H1 (cell line): ENCODE measurements around the gene CLDN16. TPM values are rescaled to one million over a fixed set of nuclear protein-coding genes. Genes with fewer than 3 reads are reported as not detected.

Experiments
- CTCF ChIA-PET: fragments of 300-600 bp; sonication (Branson Sonifier 250); formaldehyde crosslinking; loops from one replicate; lab custom pipeline; 2021; ENCODE audit not compliant: partially characterized antibody; lab: Charles Lee
- POLR2A ChIA-PET: fragments of 300-600 bp; sonication (Branson Sonifier 250); formaldehyde crosslinking; loops from one replicate; lab custom pipeline; 2021; ENCODE audit warnings: inconsistent platforms; ENCODE audit not compliant: partially characterized antibody; lab: Charles Lee
- DNase-seq, 2 experiments: peaks; one replicate each; pipeline versions ENCODE4 v3.0.0 to v3.0.0-alpha.2; 2010 to 2022; ENCODE audit warnings: low spot score in 2 of 2, low read depth in 1 of 2, mixed read lengths in 1 of 2
- FAIRE-seq: peaks from 2 replicates; lab custom pipeline; 2011; peaks lifted over from hg19 to GRCh38; lab: Jason Lieb, UNC
- H2AFZ ChIP-seq: 2 replicates; pipeline ENCODE4 v1.8.1; 2012; ENCODE audit warnings: low read length, inconsistent platforms
- H2AK5ac ChIP-seq: 2 replicates; pipeline ENCODE4 v1.6.1; 2013; ENCODE audit warnings: low read depth, low read length
- H2BK120ac ChIP-seq: replicated peaks from 2 replicates; pipeline ENCODE3; 2013; ENCODE audit warnings: low read depth, low read length, inconsistent platforms
- H2BK12ac ChIP-seq: 2 replicates; pipeline ENCODE4 v1.6.1; 2013; ENCODE audit warnings: low read depth, low read length
- H2BK15ac ChIP-seq: 2 replicates; pipeline ENCODE4 v1.6.1; 2013; ENCODE audit warnings: low read length
- H2BK20ac ChIP-seq: 2 replicates; pipeline ENCODE4 v1.6.1; 2013; ENCODE audit warnings: low read length
- H2BK5ac ChIP-seq: 2 replicates; pipeline ENCODE4 v1.6.1; 2013; ENCODE audit warnings: low read depth, low read length
- H3K14ac ChIP-seq: 2 replicates; pipeline ENCODE4 v1.6.1; 2013; ENCODE audit warnings: inconsistent platforms; ENCODE audit not compliant: insufficient read length
- H3K18ac ChIP-seq: 2 replicates; pipeline ENCODE4 v1.6.1; 2013; ENCODE audit warnings: low read length; ENCODE audit errors: extremely low read depth
- H3K23ac ChIP-seq: 2 replicates; pipeline ENCODE4 v1.6.1; 2013; ENCODE audit warnings: inconsistent platforms; ENCODE audit not compliant: insufficient read length
- H3K23me2 ChIP-seq: 2 replicates; pipeline ENCODE4 v1.6.1; 2013; ENCODE audit warnings: low read depth, low read length
- H3K27ac ChIP-seq: 2 replicates; pipeline ENCODE4 v1.6.1; 2011; ENCODE audit warnings: low read depth, low read length, inconsistent platforms
- H3K27me3 ChIP-seq, 4 experiments: replicated peaks in 1 of 4; 1 replicate in 1 of 4; 2 replicates in 3 of 4; pipeline versions ENCODE4 v1.6.1 to v1.8.1; 2011 to 2013; ENCODE audit warnings: low read length in 3 of 4, mild to moderate bottlenecking in 3 of 4, inconsistent platforms in 2 of 4, mixed read lengths in 2 of 4, moderate library complexity in 1 of 4; ENCODE audit not compliant: control insufficient read depth in 3 of 4, insufficient read depth in 3 of 4; ENCODE audit errors: extremely low read depth in 1 of 4
- H3K36me3 ChIP-seq, 4 experiments: 2 replicates each; pipeline versions ENCODE4 v1.6.1 to v1.8.1; 2011 to 2013; ENCODE audit warnings: mild to moderate bottlenecking in 4 of 4, low read length in 3 of 4, moderate library complexity in 2 of 4, control low read depth in 1 of 4, inconsistent platforms in 1 of 4; ENCODE audit not compliant: insufficient read depth in 4 of 4, control insufficient read depth in 2 of 4
- H3K4ac ChIP-seq: replicated peaks from 2 replicates; pipeline ENCODE3; 2013; ENCODE audit warnings: low read length, low read depth, mixed read lengths, inconsistent platforms; ENCODE audit not compliant: insufficient read length
- H3K4me1 ChIP-seq, 4 experiments: replicated peaks in 1 of 4; 1 replicate in 1 of 4; 2 replicates in 3 of 4; pipeline versions ENCODE4 v1.6.1 to v1.8.1; 2011 to 2013; ENCODE audit warnings: low read length in 3 of 4, inconsistent platforms in 2 of 4, mixed read lengths in 1 of 4; ENCODE audit not compliant: insufficient read depth in 4 of 4, control insufficient read depth in 3 of 4
- H3K4me2 ChIP-seq, 2 experiments: 2 replicates each; pipeline versions ENCODE4 v1.6.1 to v1.8.1; 2011 to 2013; ENCODE audit warnings: low read depth in 2 of 2, low read length in 2 of 2, control low read depth in 1 of 2, inconsistent platforms in 1 of 2, mild to moderate bottlenecking in 1 of 2; ENCODE audit not compliant: insufficient read depth in 1 of 2
- H3K4me3 ChIP-seq, 4 experiments: fragments of 200-600, 300-600 bp in 1 of 4; sonication (generic), shearing (Covaris generic), sonication (Bioruptor Twin) in 1 of 4; 2 replicates each; pipeline versions ENCODE4 v1.5.1 to v1.8.1; 2011 to 2016; ENCODE audit warnings: low read length in 4 of 4, low read depth in 3 of 4, control low read depth in 2 of 4, inconsistent platforms in 2 of 4, mild to moderate bottlenecking in 2 of 4, mixed read lengths in 1 of 4, moderate library complexity in 1 of 4; ENCODE audit not compliant: insufficient read depth in 2 of 4; ENCODE audit errors: extremely low read depth in 1 of 4
- H3K56ac ChIP-seq: replicated peaks from 2 replicates; pipeline ENCODE3; 2013; ENCODE audit warnings: low read depth, mild to moderate bottlenecking, mixed read lengths, low read length, inconsistent platforms; ENCODE audit not compliant: insufficient read length
- H3K79me1 ChIP-seq: 2 replicates; pipeline ENCODE4 v1.6.1; 2013; ENCODE audit warnings: low read depth, low read length, control low read depth
- H3K79me2 ChIP-seq, 2 experiments: 2 replicates each; pipeline versions ENCODE4 v1.6.1 to v1.8.1; 2012 to 2013; ENCODE audit warnings: low read length in 2 of 2, mild to moderate bottlenecking in 2 of 2, inconsistent platforms in 1 of 2; ENCODE audit not compliant: insufficient read depth in 2 of 2, control insufficient read depth in 1 of 2
- H3K9ac ChIP-seq, 4 experiments: replicated peaks in 1 of 4; 1 replicate in 1 of 4; 2 replicates in 3 of 4; pipeline versions ENCODE4 v1.6.1 to v1.8.1; 2011 to 2013; ENCODE audit warnings: low read depth in 3 of 4, low read length in 3 of 4, control low read depth in 2 of 4, mild to moderate bottlenecking in 2 of 4, moderate library complexity in 2 of 4, inconsistent platforms in 1 of 4; ENCODE audit errors: extremely low read depth in 1 of 4
- H3K9me3 ChIP-seq, 2 experiments: 2 replicates each; pipeline versions ENCODE4 v1.6.1 to v1.8.1; 2012 to 2013; ENCODE audit warnings: mild to moderate bottlenecking in 2 of 2, moderate library complexity in 2 of 2, control low read depth in 1 of 2, inconsistent platforms in 1 of 2, low read depth in 1 of 2, low read length in 1 of 2, mixed read lengths in 1 of 2; ENCODE audit not compliant: insufficient read depth in 2 of 2
- H4K20me1 ChIP-seq, 2 experiments: replicated peaks in 1 of 2; 2 replicates each; pipeline versions ENCODE3 to v1.8.1; 2011 to 2013; ENCODE audit warnings: inconsistent platforms in 2 of 2, low read length in 2 of 2, mild to moderate bottlenecking in 1 of 2; ENCODE audit not compliant: insufficient read depth in 2 of 2, control insufficient read depth in 1 of 2
- H4K5ac ChIP-seq: 2 replicates; pipeline ENCODE4 v1.6.1; 2013; ENCODE audit warnings: low read length, low read depth, mixed read lengths, inconsistent platforms; ENCODE audit not compliant: insufficient read length
- H4K8ac ChIP-seq: 2 replicates; pipeline ENCODE4 v1.8.0; 2013; ENCODE audit warnings: mild to moderate bottlenecking, moderate library complexity, low read length, inconsistent platforms; ENCODE audit not compliant: insufficient read depth; ENCODE audit errors: extremely low read depth
- H4K91ac ChIP-seq: replicated peaks from 2 replicates; pipeline ENCODE3; 2013; ENCODE audit warnings: low read length, mixed read lengths, inconsistent platforms; ENCODE audit not compliant: insufficient read length
- BACH1 ChIP-seq: IDR thresholded peaks from 2 replicates; pipeline ENCODE4 v1.6.1; 2012; ENCODE audit warnings: low read length, improper control_type of control experiment
- CREB1 ChIP-seq: IDR thresholded peaks from 2 replicates; pipeline ENCODE4 v1.6.1; 2012; ENCODE audit warnings: inconsistent platforms
- KDM4A ChIP-seq: IDR thresholded peaks from one replicate; pipeline ENCODE4 v1.7.1; 2012; ENCODE audit warnings: low read depth, mild to moderate bottlenecking, moderate library complexity, low read length, inconsistent platforms; ENCODE audit not compliant: severe bottlenecking
- POLR2AphosphoS5 ChIP-seq: IDR thresholded peaks from 2 replicates; pipeline ENCODE4 v1.6.1; 2011; ENCODE audit warnings: low read depth, low read length
- RFX5 ChIP-seq: IDR thresholded peaks from 2 replicates; pipeline ENCODE4 v1.6.1; 2011; ENCODE audit warnings: low read depth, low read length, improper control_type of control experiment, borderline replicate concordance
- RNF2 ChIP-seq: fragments of 200-900, 300-1000 bp; sonication (generic); IDR thresholded peaks from 2 replicates; pipeline ENCODE4 v1.7.1; 2016; ENCODE audit warnings: borderline replicate concordance, low read depth, mild to moderate bottlenecking, antibody characterized with exemption, low read length; ENCODE audit not compliant: poor library complexity, severe bottlenecking; ENCODE audit errors: missing control alignments
- SIX5 ChIP-seq: IDR thresholded peaks from 2 replicates; pipeline ENCODE4 v1.6.1; 2011; ENCODE audit warnings: mild to moderate bottlenecking, low read depth, low read length
- TCF12 ChIP-seq: IDR thresholded peaks from 2 replicates; pipeline ENCODE4 v1.6.1; 2011; ENCODE audit warnings: low read depth, mild to moderate bottlenecking, low read length
- WGBS, 2 experiments: shearing (Covaris generic) in 1 of 2; methylation state at CpG; one replicate each; pipeline versions ENCODE4 v1.1.6 to v1.1.7; 2013 to 2015; ENCODE audit warnings: low lambda C conversion rate in 2 of 2, mixed read lengths in 2 of 2, inconsistent platforms in 1 of 2, low coverage in 1 of 2, missing lambda C conversion rate in 1 of 2; ENCODE audit not compliant: insufficient replicate concordance in 2 of 2, insufficient coverage in 1 of 2, insufficient read length in 1 of 2; ENCODE audit errors: extremely low coverage in 1 of 2, missing lambda C conversion rate in 1 of 2; 5-methylcytosine and 5-hydroxymethylcytosine counted together
- polyA plus RNA-seq, 7 experiments: library from polyadenylated mRNA; depleted of rRNA in 3 of 7; stranded (reverse) in 5 of 7; unstranded in 2 of 7; fragments of >200 nt in 5 of 7; fragments of 200-250 nt in 2 of 7; gene quantifications; 1 replicate in 5 of 7; 2 replicates in 1 of 7; 4 replicates in 1 of 7; pipeline versions ENCODE4 v1.2.1 to v1.2.3, GENCODE V29; 2011 to 2013; ENCODE audit warnings: missing spikeins in 2 of 7, mixed read lengths in 2 of 7
- total RNA-seq: library from RNA; stranded (reverse); fragmentation: NEBNext Ultra II Directional; extraction: Animal tissue kit (Norgen Biotek cat#: 25700); gene quantifications from 2 replicates; pipeline ENCODE4 v1.2.1, GENCODE V29; 2021
- TF ChIP-seq, protein P1 (sequence below): IDR thresholded peaks from 2 replicates; pipeline ENCODE4 v1.6.1; 2011; ENCODE audit warnings: low read depth, mild to moderate bottlenecking, low read length; ENCODE audit not compliant: insufficient read depth
- TF ChIP-seq, protein P2 (sequence below), 3 experiments: IDR thresholded peaks; 1 replicate in 2 of 3; 2 replicates in 1 of 3; pipeline versions ENCODE4 v1.5.1 to v1.6.1; 2011; ENCODE audit warnings: low read length in 3 of 3, mild to moderate bottlenecking in 3 of 3, inconsistent platforms in 2 of 3, low read depth in 1 of 3, moderate library complexity in 1 of 3; ENCODE audit not compliant: insufficient read depth in 1 of 3; ENCODE audit errors: control extremely low read depth in 1 of 3
- TF ChIP-seq, protein P3 (sequence below): IDR thresholded peaks from 2 replicates; pipeline ENCODE4 v1.6.1; 2012; ENCODE audit warnings: inconsistent platforms

The CLDN16 gene
- total and polyA plus RNA-seq, 2 of the 8 experiments (the other 6 are each of a cell fraction or from before 2014, with no cell fraction given) = not detected

DNA sequence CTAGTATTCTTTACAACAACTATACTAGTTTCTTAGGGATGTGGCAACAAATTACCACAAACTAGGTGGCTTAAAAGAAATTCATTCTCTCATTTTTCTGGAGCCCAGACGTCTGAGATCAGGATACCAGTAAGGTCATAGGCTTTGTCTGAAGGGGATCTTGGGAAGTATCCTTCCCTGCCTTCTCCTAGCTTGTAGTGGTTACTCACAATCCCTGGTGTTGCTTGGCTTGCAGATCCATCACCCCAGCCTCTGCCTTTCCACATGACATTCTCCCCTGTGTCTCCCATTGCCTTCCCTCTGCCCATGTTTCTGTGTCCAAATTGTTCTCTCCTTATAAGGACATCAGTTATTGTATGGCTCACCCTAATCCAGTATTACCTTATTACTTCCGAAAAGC, 41.4 kb upstream of the CLDN16 start:
- no peak overlapping the region for H2AFZ ChIP-seq
- CTCF ChIA-PET = interaction anchor here (1.1 kb wide), 1 partner anchor 91 kb away, joined by 3 read pairs; no protein-coding TSS in a partner anchor
- no peak for TF ChIP-seq POLR2AphosphoS5
- no peak for TF ChIP-seq KDM4A
- TF ChIP-seq, protein P1, sequence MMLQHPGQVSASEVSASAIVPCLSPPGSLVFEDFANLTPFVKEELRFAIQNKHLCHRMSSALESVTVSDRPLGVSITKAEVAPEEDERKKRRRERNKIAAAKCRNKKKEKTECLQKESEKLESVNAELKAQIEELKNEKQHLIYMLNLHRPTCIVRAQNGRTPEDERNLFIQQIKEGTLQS = no peak
- no peak for TF ChIP-seq RFX5
- TF ChIP-seq, protein P2, sequence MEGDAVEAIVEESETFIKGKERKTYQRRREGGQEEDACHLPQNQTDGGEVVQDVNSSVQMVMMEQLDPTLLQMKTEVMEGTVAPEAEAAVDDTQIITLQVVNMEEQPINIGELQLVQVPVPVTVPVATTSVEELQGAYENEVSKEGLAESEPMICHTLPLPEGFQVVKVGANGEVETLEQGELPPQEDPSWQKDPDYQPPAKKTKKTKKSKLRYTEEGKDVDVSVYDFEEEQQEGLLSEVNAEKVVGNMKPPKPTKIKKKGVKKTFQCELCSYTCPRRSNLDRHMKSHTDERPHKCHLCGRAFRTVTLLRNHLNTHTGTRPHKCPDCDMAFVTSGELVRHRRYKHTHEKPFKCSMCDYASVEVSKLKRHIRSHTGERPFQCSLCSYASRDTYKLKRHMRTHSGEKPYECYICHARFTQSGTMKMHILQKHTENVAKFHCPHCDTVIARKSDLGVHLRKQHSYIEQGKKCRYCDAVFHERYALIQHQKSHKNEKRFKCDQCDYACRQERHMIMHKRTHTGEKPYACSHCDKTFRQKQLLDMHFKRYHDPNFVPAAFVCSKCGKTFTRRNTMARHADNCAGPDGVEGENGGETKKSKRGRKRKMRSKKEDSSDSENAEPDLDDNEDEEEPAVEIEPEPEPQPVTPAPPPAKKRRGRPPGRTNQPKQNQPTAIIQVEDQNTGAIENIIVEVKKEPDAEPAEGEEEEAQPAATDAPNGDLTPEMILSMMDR (IDR thresholded peaks at IDR 0.05; ENCODE audit: control extremely low read depth in 1 of 3, insufficient read depth in 1 of 3, low read depth in 1 of 3, low read length in 3 of 3) = no peak
- TF ChIP-seq TCF12 = no peak
- no peak for TF ChIP-seq SIX5
- no peak for TF ChIP-seq RNF2
- TF ChIP-seq BACH1 = no peak
- no peak for TF ChIP-seq CREB1
- TF ChIP-seq, protein P3, sequence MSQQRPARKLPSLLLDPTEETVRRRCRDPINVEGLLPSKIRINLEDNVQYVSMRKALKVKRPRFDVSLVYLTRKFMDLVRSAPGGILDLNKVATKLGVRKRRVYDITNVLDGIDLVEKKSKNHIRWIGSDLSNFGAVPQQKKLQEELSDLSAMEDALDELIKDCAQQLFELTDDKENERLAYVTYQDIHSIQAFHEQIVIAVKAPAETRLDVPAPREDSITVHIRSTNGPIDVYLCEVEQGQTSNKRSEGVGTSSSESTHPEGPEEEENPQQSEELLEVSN = no peak

More for the DNA sequence above, 41.4 kb upstream of the CLDN16 start:
- Histone ChIP-seq H3K27me3 (no peaks in the 10 kb centered on the region), H3K79me1 (no peaks in the 10 kb centered on the region), H3K23me2 (no peaks in the 10 kb centered on the region), H3K9ac (no peak overlapping the region), H2BK120ac (no peak overlapping the region), H4K91ac (no peak overlapping the region), H3K4me2 (no peak overlapping the region), H3K14ac (no peak overlapping the region), H2BK20ac (no peak overlapping the region), H3K36me3 (no peaks in the 10 kb centered on the region), H3K18ac (no peak overlapping the region), H3K4me3 (no peak overlapping the region), H3K23ac (no peak overlapping the region), H2BK15ac (no peak overlapping the region), H4K8ac (no peak overlapping the region), H4K20me1 (no peaks in the 10 kb centered on the region), H2BK12ac (no peak overlapping the region), H3K4me1 (no peaks in the 10 kb centered on the region), H3K79me2 (no peaks in the 10 kb centered on the region), H4K5ac (no peak overlapping the region), H3K27ac (no peak overlapping the region), H2BK5ac (no peak overlapping the region), H2AK5ac (no peak overlapping the region), H3K4ac (no peak overlapping the region), H3K9me3 (no peaks in the 10 kb centered on the region), H3K56ac (no peak overlapping the region)
- DNase-seq (no peak), FAIRE-seq (no peak)
- POLR2A ChIA-PET = no interaction called here
- WGBS, 2 experiments = 88% methylated on average over 2 of the region's 2 CpGs; no CpG with 5 or more reads in 1 of the 2 experiments
